HepG2 (cell line): Measurements from ENCODE around the gene TMEM273. TPM values are rescaled to one million over a fixed set of nuclear protein-coding genes. Genes with fewer than 3 reads are reported as not detected.

Source experiments
- ATAC-seq: fragments of 200-7000 bp; cut with Tn5 transposase; 3 replicates; pipeline ENCODE4 v1.9.1; 2020; ENCODE audit warnings: mild to moderate bottlenecking, moderate library complexity
- BruUV-seq: library from RNA; stranded (reverse); fragments of 400-500 nt; replicated peaks from 2 replicates; lab custom pipeline; 2021; lab: Mats Ljungman, UMichigan
- CTCF ChIA-PET: fragments of 300-600 bp; formaldehyde crosslinking; extraction: SDS; loops from one replicate; lab custom pipeline; 2021; ENCODE audit warnings: low total read pairs, inconsistent platforms, low intra/inter-chr PET ratio; lab: Yijun Ruan, JAX
- POLR2A ChIA-PET: fragments of 350-600 bp; sonication (Branson Sonifier 250); formaldehyde crosslinking; loops from one replicate; lab custom pipeline; 2020; ENCODE audit warnings: antibody characterized with exemption, inconsistent platforms; lab: Yijun Ruan, JAX
- DNase-seq: peaks from one replicate; pipeline ENCODE4 v3.0.0-alpha.2; 2015; ENCODE audit warnings: low spot score
- FAIRE-seq: peaks from 3 replicates; lab custom pipeline; 2011; peaks lifted over from hg19 to GRCh38; lab: Jason Lieb, UNC
- H2AFZ ChIP-seq: one replicate; pipeline ENCODE4 v1.6.1; 2011; ENCODE audit warnings: low read length, inconsistent platforms
- H3K27ac ChIP-seq: fragments of 300-600 bp; 3 replicates; pipeline ENCODE4 v1.8.0; 2011; ENCODE audit warnings: mixed run types, mild to moderate bottlenecking, mixed read lengths, low read length, inconsistent platforms; ENCODE audit not compliant: insufficient read depth; ENCODE audit errors: extremely low read length
- H3K27me3 ChIP-seq, 2 experiments: fragments of 200-600 bp in 1 of 2; 2 replicates in 1 of 2; 3 replicates in 1 of 2; pipeline versions ENCODE4 v1.6.0 to v1.8.0; 2011; ENCODE audit warnings: low read length in 2 of 2, mild to moderate bottlenecking in 2 of 2, moderate library complexity in 2 of 2, inconsistent platforms in 1 of 2; ENCODE audit not compliant: insufficient read depth in 2 of 2, control insufficient read depth in 1 of 2
- H3K36me3 ChIP-seq, 2 experiments: fragments of 200-600 bp in 1 of 2; replicated peaks in 1 of 2; 2 replicates in 1 of 2; 3 replicates in 1 of 2; pipeline versions ENCODE4 v1.5.1 to v1.8.0; 2011; ENCODE audit warnings: low read length in 2 of 2, inconsistent platforms in 1 of 2; ENCODE audit not compliant: insufficient read depth in 2 of 2, control insufficient read depth in 1 of 2
- H3K4me1 ChIP-seq: 2 replicates; pipeline ENCODE4 v1.5.1; 2012; ENCODE audit warnings: low read length, inconsistent platforms; ENCODE audit not compliant: insufficient read depth
- H3K4me2 ChIP-seq: 2 replicates; pipeline ENCODE4 v1.6.0; 2011; ENCODE audit warnings: low read depth, low read length, inconsistent platforms
- H3K4me3 ChIP-seq, 3 experiments: fragments of 200-600 bp in 1 of 3; sonication (generic), shearing (Covaris generic) in 1 of 3; replicated peaks in 1 of 3; 2 replicates each; pipeline ENCODE4 v1.5.1; 2011 to 2016; ENCODE audit warnings: low read length in 3 of 3, inconsistent platforms in 2 of 3, low read depth in 2 of 3, mild to moderate bottlenecking in 2 of 3, control low read depth in 1 of 3, mixed read lengths in 1 of 3; ENCODE audit not compliant: insufficient read depth in 1 of 3
- H3K79me2 ChIP-seq: one replicate; pipeline ENCODE4 v1.6.1; 2011; ENCODE audit warnings: low read length, inconsistent platforms; ENCODE audit not compliant: insufficient read depth
- H3K9ac ChIP-seq: 2 replicates; pipeline ENCODE4 v1.6.0; 2011; ENCODE audit warnings: mild to moderate bottlenecking, low read depth, low read length, inconsistent platforms; ENCODE audit not compliant: insufficient read depth
- H3K9me3 ChIP-seq: 2 replicates; pipeline ENCODE4 v1.5.1; 2012; ENCODE audit warnings: mild to moderate bottlenecking, low read length
- H4K20me1 ChIP-seq: 2 replicates; pipeline ENCODE4 v1.6.0; 2011; ENCODE audit warnings: inconsistent platforms, mild to moderate bottlenecking, low read length, moderate library complexity; ENCODE audit not compliant: insufficient read depth
- AKAP8 ChIP-seq: sonication (generic); formaldehyde crosslinking; IDR thresholded peaks from 2 replicates; pipeline ENCODE4 v1.5.1; 2020; ENCODE audit warnings: mild to moderate bottlenecking, missing genetic modification reagents
- CBX2 ChIP-seq, 2 experiments: fragments of 200-600 bp in 1 of 2; sonication (generic); formaldehyde crosslinking in 1 of 2; IDR thresholded peaks; 2 replicates each; pipeline versions ENCODE4 v1.7.0 to v1.8.1; 2018 to 2022; ENCODE audit warnings: low read depth in 2 of 2, low read length in 1 of 2, mild to moderate bottlenecking in 1 of 2, missing genetic modification reagents in 1 of 2
- KLF15 ChIP-seq: sonication (generic); formaldehyde crosslinking; IDR thresholded peaks from 2 replicates; pipeline ENCODE4 v1.8.1; 2023; ENCODE audit warnings: borderline replicate concordance, mild to moderate bottlenecking, inconsistent platforms, missing genetic modification reagents, mixed read lengths
- MIER3 ChIP-seq: IDR thresholded peaks from 2 replicates; pipeline ENCODE4 v1.6.1; 2016; ENCODE audit warnings: missing compliant biosample characterization, borderline replicate concordance
- NR3C1 ChIP-seq: sonication (generic); formaldehyde crosslinking; IDR thresholded peaks from 2 replicates; pipeline ENCODE4 v1.4.0; 2020; ENCODE audit warnings: missing genetic modification reagents
- TBP ChIP-seq: sonication (generic); formaldehyde crosslinking; IDR thresholded peaks from 2 replicates; pipeline ENCODE4 v1.5.0; 2020; ENCODE audit warnings: missing genetic modification reagents
- TOPORS ChIP-seq: sonication (generic); formaldehyde crosslinking; IDR thresholded peaks from 2 replicates; pipeline ENCODE4 v1.8.0; 2023; ENCODE audit warnings: mild to moderate bottlenecking, missing genetic modification reagents
- ZNF343 ChIP-seq: sonication (generic); formaldehyde crosslinking; IDR thresholded peaks from 2 replicates; pipeline ENCODE4 v1.4.0; 2020; ENCODE audit warnings: mild to moderate bottlenecking, missing genetic modification reagents
- in situ Hi-C: cut with HindIII; loops from 2 replicates; pipeline ENCODE4 v1.10.0; 2017; ENCODE audit warnings: low pct_unique_long_range_greater_than_20kb; ENCODE audit not compliant: extremely low pct_ligation_motif_present
- intact Hi-C: fragments of 100-400 bp; cut with micrococcal nuclease; formaldehyde crosslinking; loops from one replicate; pipeline ENCODE4 v1.10.0; 2022; ENCODE audit not compliant: unreplicated experiment
- polyA plus RNA-seq, 8 experiments: library from polyadenylated mRNA; depleted of rRNA in 3 of 8; stranded (reverse) in 7 of 8; unstranded in 1 of 8; fragments of >200 nt; fragmentation: Illumina TruSeq in 4 of 8; extraction: Trizol in 4 of 8; gene quantifications; 2 replicates each; pipeline versions ENCODE4 v1.2.1 to v1.2.3, GENCODE V29; 2011 to 2016; ENCODE audit warnings: low read depth in 4 of 8, missing spikeins in 1 of 8, mixed read lengths in 1 of 8; ENCODE audit not compliant: insufficient read depth in 1 of 8
- total RNA-seq, 5 experiments: library from RNA; depleted of rRNA; stranded (reverse); fragments of >200 nt; fragmentation: Illumina TruSeq; extraction: Trizol; gene quantifications; 2 replicates each; pipeline ENCODE4 v1.2.3, GENCODE V29; 2016; ENCODE audit warnings: low read depth in 1 of 5
- TF ChIP-seq, protein P1 (sequence below): IDR thresholded peaks from 2 replicates; pipeline ENCODE4 v1.4.0; 2020; ENCODE audit warnings: mild to moderate bottlenecking, missing genetic modification reagents
- TF ChIP-seq, protein P2 (sequence below): sonication (generic); formaldehyde crosslinking; IDR thresholded peaks from 2 replicates; pipeline ENCODE4 v1.5.0; 2020; ENCODE audit warnings: mild to moderate bottlenecking, missing genetic modification reagents, borderline replicate concordance
- TF ChIP-seq, protein P3 (sequence below): sonication (generic); formaldehyde crosslinking; IDR thresholded peaks from 2 replicates; pipeline ENCODE4 v1.5.1; 2020; ENCODE audit warnings: missing genetic modification reagents, mild to moderate bottlenecking, borderline replicate concordance

Gene TMEM273
- total and polyA plus RNA-seq, 2 of the 13 experiments (the other 11 are each of a cell fraction or from before 2014, with no cell fraction given), result not detected

DNA sequence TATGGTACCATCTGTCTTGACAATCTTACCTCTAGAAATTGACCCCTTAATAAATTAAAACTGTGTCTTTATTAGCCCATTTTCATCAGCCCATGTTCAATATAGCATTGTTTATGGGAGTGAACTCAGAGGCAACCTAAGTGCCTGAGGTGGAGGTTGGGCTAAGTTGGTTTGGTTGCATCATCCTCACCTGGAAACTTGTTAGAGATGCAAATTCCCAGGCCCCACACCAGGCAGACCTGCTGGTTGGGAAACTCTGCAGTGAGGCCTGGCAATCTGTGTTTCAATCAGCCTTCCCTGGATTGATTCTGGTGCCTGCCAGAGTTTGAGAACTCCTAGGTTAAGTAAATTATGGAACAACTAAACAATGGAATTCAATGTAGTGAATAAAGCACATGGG, 44.9 kb downstream of the TMEM273 start:
- CTCF ChIA-PET, result no interaction called here
- H3K9me3 ChIP-seq, result no peaks in the 10 kb centered on the region
- POLR2A ChIA-PET, result no interaction called here
- H4K20me1 ChIP-seq, result no peaks in the 10 kb centered on the region
- H3K4me1 ChIP-seq, result no peaks in the 10 kb centered on the region
- no peak for FAIRE-seq
- no peak overlapping the region for H3K4me2 ChIP-seq
- H3K79me2 ChIP-seq, result no peaks in the 10 kb centered on the region
- H3K36me3 ChIP-seq, result no peaks in the 10 kb centered on the region
- ATAC-seq, result no peak
- H3K9ac ChIP-seq, result no peak overlapping the region
- in situ Hi-C loops, result no loop called here
- no TSS peak for BruUV-seq
- intact Hi-C loops, result no loop called here
- H2AFZ ChIP-seq, result no peak overlapping the region
- H3K4me3 ChIP-seq, result no peak overlapping the region
- no peak overlapping the region for H3K27ac ChIP-seq
- H3K27me3 ChIP-seq, result peaks cover under 1 to 4% of the 10 kb centered on the region in 2 experiments; a peak in 2 of 5 replicates
- no peak for DNase-seq
- TF ChIP-seq TBP (CRISPR knock-in tag) (no peak), CBX2 (IDR thresholded peaks at IDR 0.05; ENCODE audit: low read depth, low read length) (no peak), CBX2 (CRISPR knock-in tag; IDR thresholded peaks at IDR 0.05; ENCODE audit: low read depth) (no peak), AKAP8 (CRISPR knock-in tag) (no peak), TOPORS (CRISPR knock-in tag) (no peak), NR3C1 (CRISPR knock-in tag) (no peak), KLF15 (CRISPR knock-in tag) (no peak), ZNF343 (CRISPR knock-in tag) (no peak), MIER3 (CRISPR knock-in tag) (no peak)
- TF ChIP-seq, protein P1, sequence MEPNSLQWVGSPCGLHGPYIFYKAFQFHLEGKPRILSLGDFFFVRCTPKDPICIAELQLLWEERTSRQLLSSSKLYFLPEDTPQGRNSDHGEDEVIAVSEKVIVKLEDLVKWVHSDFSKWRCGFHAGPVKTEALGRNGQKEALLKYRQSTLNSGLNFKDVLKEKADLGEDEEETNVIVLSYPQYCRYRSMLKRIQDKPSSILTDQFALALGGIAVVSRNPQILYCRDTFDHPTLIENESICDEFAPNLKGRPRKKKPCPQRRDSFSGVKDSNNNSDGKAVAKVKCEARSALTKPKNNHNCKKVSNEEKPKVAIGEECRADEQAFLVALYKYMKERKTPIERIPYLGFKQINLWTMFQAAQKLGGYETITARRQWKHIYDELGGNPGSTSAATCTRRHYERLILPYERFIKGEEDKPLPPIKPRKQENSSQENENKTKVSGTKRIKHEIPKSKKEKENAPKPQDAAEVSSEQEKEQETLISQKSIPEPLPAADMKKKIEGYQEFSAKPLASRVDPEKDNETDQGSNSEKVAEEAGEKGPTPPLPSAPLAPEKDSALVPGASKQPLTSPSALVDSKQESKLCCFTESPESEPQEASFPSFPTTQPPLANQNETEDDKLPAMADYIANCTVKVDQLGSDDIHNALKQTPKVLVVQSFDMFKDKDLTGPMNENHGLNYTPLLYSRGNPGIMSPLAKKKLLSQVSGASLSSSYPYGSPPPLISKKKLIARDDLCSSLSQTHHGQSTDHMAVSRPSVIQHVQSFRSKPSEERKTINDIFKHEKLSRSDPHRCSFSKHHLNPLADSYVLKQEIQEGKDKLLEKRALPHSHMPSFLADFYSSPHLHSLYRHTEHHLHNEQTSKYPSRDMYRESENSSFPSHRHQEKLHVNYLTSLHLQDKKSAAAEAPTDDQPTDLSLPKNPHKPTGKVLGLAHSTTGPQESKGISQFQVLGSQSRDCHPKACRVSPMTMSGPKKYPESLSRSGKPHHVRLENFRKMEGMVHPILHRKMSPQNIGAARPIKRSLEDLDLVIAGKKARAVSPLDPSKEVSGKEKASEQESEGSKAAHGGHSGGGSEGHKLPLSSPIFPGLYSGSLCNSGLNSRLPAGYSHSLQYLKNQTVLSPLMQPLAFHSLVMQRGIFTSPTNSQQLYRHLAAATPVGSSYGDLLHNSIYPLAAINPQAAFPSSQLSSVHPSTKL (CRISPR knock-in tag), result no peak
- TF ChIP-seq, protein P2, sequence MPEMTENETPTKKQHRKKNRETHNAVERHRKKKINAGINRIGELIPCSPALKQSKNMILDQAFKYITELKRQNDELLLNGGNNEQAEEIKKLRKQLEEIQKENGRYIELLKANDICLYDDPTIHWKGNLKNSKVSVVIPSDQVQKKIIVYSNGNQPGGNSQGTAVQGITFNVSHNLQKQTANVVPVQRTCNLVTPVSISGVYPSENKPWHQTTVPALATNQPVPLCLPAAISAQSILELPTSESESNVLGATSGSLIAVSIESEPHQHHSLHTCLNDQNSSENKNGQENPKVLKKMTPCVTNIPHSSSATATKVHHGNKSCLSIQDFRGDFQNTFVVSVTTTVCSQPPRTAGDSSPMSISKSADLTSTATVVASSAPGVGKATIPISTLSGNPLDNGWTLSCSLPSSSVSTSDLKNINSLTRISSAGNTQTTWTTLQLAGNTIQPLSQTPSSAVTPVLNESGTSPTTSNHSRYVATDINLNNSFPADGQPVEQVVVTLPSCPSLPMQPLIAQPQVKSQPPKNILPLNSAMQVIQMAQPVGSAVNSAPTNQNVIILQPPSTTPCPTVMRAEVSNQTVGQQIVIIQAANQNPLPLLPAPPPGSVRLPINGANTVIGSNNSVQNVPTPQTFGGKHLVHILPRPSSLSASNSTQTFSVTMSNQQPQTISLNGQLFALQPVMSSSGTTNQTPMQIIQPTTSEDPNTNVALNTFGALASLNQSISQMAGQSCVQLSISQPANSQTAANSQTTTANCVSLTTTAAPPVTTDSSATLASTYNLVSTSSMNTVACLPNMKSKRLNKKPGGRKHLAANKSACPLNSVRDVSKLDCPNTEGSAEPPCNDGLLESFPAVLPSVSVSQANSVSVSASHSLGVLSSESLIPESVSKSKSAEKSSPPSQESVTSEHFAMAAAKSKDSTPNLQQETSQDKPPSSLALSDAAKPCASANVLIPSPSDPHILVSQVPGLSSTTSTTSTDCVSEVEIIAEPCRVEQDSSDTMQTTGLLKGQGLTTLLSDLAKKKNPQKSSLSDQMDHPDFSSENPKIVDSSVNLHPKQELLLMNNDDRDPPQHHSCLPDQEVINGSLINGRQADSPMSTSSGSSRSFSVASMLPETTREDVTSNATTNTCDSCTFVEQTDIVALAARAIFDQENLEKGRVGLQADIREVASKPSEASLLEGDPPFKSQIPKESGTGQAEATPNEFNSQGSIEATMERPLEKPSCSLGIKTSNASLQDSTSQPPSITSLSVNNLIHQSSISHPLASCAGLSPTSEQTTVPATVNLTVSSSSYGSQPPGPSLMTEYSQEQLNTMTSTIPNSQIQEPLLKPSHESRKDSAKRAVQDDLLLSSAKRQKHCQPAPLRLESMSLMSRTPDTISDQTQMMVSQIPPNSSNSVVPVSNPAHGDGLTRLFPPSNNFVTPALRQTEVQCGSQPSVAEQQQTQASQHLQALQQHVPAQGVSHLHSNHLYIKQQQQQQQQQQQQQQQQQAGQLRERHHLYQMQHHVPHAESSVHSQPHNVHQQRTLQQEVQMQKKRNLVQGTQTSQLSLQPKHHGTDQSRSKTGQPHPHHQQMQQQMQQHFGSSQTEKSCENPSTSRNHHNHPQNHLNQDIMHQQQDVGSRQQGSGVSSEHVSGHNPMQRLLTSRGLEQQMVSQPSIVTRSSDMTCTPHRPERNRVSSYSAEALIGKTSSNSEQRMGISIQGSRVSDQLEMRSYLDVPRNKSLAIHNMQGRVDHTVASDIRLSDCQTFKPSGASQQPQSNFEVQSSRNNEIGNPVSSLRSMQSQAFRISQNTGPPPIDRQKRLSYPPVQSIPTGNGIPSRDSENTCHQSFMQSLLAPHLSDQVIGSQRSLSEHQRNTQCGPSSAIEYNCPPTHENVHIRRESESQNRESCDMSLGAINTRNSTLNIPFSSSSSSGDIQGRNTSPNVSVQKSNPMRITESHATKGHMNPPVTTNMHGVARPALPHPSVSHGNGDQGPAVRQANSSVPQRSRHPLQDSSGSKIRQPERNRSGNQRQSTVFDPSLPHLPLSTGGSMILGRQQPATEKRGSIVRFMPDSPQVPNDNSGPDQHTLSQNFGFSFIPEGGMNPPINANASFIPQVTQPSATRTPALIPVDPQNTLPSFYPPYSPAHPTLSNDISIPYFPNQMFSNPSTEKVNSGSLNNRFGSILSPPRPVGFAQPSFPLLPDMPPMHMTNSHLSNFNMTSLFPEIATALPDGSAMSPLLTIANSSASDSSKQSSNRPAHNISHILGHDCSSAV (CRISPR knock-in tag), result no peak
- TF ChIP-seq, protein P3, sequence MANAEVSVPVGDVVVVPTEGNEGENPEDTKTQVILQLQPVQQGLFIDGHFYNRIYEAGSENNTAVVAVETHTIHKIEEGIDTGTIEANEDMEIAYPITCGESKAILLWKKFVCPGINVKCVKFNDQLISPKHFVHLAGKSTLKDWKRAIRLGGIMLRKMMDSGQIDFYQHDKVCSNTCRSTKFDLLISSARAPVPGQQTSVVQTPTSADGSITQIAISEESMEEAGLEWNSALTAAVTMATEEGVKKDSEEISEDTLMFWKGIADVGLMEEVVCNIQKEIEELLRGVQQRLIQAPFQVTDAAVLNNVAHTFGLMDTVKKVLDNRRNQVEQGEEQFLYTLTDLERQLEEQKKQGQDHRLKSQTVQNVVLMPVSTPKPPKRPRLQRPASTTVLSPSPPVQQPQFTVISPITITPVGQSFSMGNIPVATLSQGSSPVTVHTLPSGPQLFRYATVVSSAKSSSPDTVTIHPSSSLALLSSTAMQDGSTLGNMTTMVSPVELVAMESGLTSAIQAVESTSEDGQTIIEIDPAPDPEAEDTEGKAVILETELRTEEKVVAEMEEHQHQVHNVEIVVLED (CRISPR knock-in tag), result no peak
